Lung (tissue), 12 donors: ENCODE measurements around the gene DDAH2. TPM values are rescaled to one million over a fixed set of nuclear protein-coding genes. Genes with fewer than 3 reads are reported as not detected.

Source experiments
- ATAC-seq: fragments of 200-7000 bp; cut with Tn5 transposase; one replicate; pipeline ENCODE4 v1.9.1; 2020; ENCODE audit warnings: moderate number of reproducible peaks; ENCODE audit not compliant: insufficient read depth, low FRiP score
- DNase-seq, 3 donors: peaks; one replicate each; pipeline ENCODE4 v3.0.0-alpha.2; 2013 to 2017
- H3K27ac ChIP-seq, 2 donors: one replicate each; pipeline ENCODE4 v1.5.1; 2013; ENCODE audit warnings: mild to moderate bottlenecking in 2 of 2, moderate library complexity in 2 of 2, control low read depth in 1 of 2, inconsistent platforms in 1 of 2, low read depth in 1 of 2, low read length in 1 of 2
- H3K27me3 ChIP-seq, 3 donors: one replicate each; pipeline ENCODE4 v1.5.1; 2013; ENCODE audit warnings: low read length in 2 of 3; ENCODE audit not compliant: control insufficient read depth in 3 of 3, insufficient read depth in 3 of 3
- H3K36me3 ChIP-seq, 4 donors: one replicate each; pipeline ENCODE4 v1.5.1; 2013; ENCODE audit warnings: low read length in 4 of 4, mild to moderate bottlenecking in 1 of 4, moderate library complexity in 1 of 4; ENCODE audit not compliant: control insufficient read depth in 4 of 4, insufficient read depth in 4 of 4
- H3K4me1 ChIP-seq, 5 donors: one replicate each; pipeline ENCODE4 v1.5.1; 2013; ENCODE audit warnings: low read length in 5 of 5, mild to moderate bottlenecking in 2 of 5, moderate library complexity in 1 of 5; ENCODE audit not compliant: control insufficient read depth in 5 of 5, insufficient read depth in 5 of 5
- H3K4me3 ChIP-seq: one replicate; pipeline ENCODE4 v1.5.1; 2013; ENCODE audit warnings: mild to moderate bottlenecking, control low read depth, moderate library complexity
- H3K9ac ChIP-seq, 2 donors: one replicate each; pipeline ENCODE4 v1.5.1; 2013; ENCODE audit warnings: low read length in 2 of 2, control low read depth in 1 of 2; ENCODE audit not compliant: insufficient read depth in 1 of 2
- H3K9me3 ChIP-seq, 4 donors: one replicate each; pipeline ENCODE4 v1.5.1; 2013; ENCODE audit warnings: low read length in 3 of 4, mild to moderate bottlenecking in 1 of 4, moderate library complexity in 1 of 4; ENCODE audit not compliant: control insufficient read depth in 4 of 4, insufficient read depth in 3 of 4
- WGBS, 2 donors: extraction: QIAGEN DNeasy Blood & Tissue Kit; methylation state at CpG; one replicate each; pipeline ENCODE4 v1.1.7; 2013; 5-methylcytosine and 5-hydroxymethylcytosine counted together
- polyA plus RNA-seq, 2 donors: library from polyadenylated mRNA; stranded (reverse); fragments of 200-250 nt; gene quantifications; one replicate each; pipeline ENCODE4 v1.2.1, GENCODE V29; 2013
- total RNA-seq, 2 donors: library from RNA; depleted of rRNA in 1 of 2; stranded (reverse); fragments of >200 nt in 1 of 2; gene quantifications; one replicate each; pipeline ENCODE4 v1.2.1, GENCODE V29; 2014 to 2021
- TF ChIP-seq, protein P1 (sequence below): IDR thresholded peaks from 2 replicates; pipeline ENCODE4 v1.5.1; 2012; ENCODE audit warnings: mild to moderate bottlenecking; ENCODE audit errors: control extremely low read depth, extremely low read depth
- donor health status: control.
- donor health status: control.
- donor health status: Bipolar disorder and iron deficiency.
- donor health status: healthy.
- donor health status: DM: yes; HTN: yes; CAD: no.

The DDAH2 gene
- total and polyA plus RNA-seq, 4 donors, result 60.3 to 130 (median 91.3) TPM

- no peak for ATAC-seq
- H3K4me3 ChIP-seq, result no peak overlapping the region
- peaks cover 0 to 17% (median 0%) of the 10 kb centered on the region in 5 donors for H3K4me1 ChIP-seq
- 93% methylated on average over 3 of the region's 3 CpGs for WGBS, 2 donors
- H3K9ac ChIP-seq, result no peak overlapping the region
- H3K27me3 ChIP-seq, result no peaks in the 10 kb centered on the region
- H3K27ac ChIP-seq, result no peak overlapping the region
- H3K36me3 ChIP-seq, result peaks cover 0 to 16% (median 10%) of the 10 kb centered on the region in 4 donors
- DNase-seq, result no peak
- no peaks in the 10 kb centered on the region for H3K9me3 ChIP-seq
- TF ChIP-seq, protein P1, sequence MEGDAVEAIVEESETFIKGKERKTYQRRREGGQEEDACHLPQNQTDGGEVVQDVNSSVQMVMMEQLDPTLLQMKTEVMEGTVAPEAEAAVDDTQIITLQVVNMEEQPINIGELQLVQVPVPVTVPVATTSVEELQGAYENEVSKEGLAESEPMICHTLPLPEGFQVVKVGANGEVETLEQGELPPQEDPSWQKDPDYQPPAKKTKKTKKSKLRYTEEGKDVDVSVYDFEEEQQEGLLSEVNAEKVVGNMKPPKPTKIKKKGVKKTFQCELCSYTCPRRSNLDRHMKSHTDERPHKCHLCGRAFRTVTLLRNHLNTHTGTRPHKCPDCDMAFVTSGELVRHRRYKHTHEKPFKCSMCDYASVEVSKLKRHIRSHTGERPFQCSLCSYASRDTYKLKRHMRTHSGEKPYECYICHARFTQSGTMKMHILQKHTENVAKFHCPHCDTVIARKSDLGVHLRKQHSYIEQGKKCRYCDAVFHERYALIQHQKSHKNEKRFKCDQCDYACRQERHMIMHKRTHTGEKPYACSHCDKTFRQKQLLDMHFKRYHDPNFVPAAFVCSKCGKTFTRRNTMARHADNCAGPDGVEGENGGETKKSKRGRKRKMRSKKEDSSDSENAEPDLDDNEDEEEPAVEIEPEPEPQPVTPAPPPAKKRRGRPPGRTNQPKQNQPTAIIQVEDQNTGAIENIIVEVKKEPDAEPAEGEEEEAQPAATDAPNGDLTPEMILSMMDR, result no peak
Measured at GRCh38 chr6:31722173-31722572, 6.9 kb downstream of the DDAH2 start.

- Histone ChIP-seq H3K4me3 (no peak within 1 kb of the TSS), H3K36me3 (peaks cover 0 to 9% (median 6%) of the 10 kb centered on the region in 4 donors), H3K9ac (no peak within 1 kb of the TSS), H3K27ac (no peak within 1 kb of the TSS), H3K27me3 (no peaks in the 10 kb centered on the region), H3K9me3 (no peaks in the 10 kb centered on the region), H3K4me1 (peaks cover 0 to 17% (median 0%) of the 10 kb centered on the region in 5 donors)
- DNase-seq, result no peak
- 93 to 94% methylated on average over 4 of the region's 4 CpGs for WGBS, 2 donors
- ATAC-seq, result no peak
- TF ChIP-seq, protein P1, result no peak
Measured at GRCh38 chr6:31721351-31722020, 7.6 kb downstream of the DDAH2 start, which contains the start of gene LY6G6C. Gene LY6G6C (minus strand): TSS chr6:31721746. CDS start chr6:31721679, 67 bp downstream.

GRCh38 chr6:31720196-31720770 is 8.8 kb downstream of the DDAH2 start:
- no peak for ATAC-seq
- no peak overlapping the region for H3K27ac ChIP-seq
- no peaks in the 10 kb centered on the region for H3K9me3 ChIP-seq
- TF ChIP-seq, protein P1, result no peak
- 86 to 87% methylated on average over 5 of the region's 5 CpGs for WGBS, 2 donors
- no peak overlapping the region for H3K4me3 ChIP-seq
- no peak for DNase-seq
- H3K27me3 ChIP-seq, result no peaks in the 10 kb centered on the region
- no peak overlapping the region for H3K9ac ChIP-seq
- H3K4me1 ChIP-seq, result peaks cover 0 to 20% (median 0%) of the 10 kb centered on the region in 5 donors
- no peaks in the 10 kb centered on the region for H3K36me3 ChIP-seq
